DND-41 (cell line): ENCODE measurements around the gene EFR3B.

Source experiments
- ATAC-seq: fragments of 200-7000 bp; cut with Tn5 transposase; 3 replicates; pipeline ENCODE4 v1.9.1; 2021; ENCODE audit warnings: low read depth; ENCODE audit not compliant: insufficient read depth
- DNase-seq: peaks from one replicate; pipeline ENCODE4 v3.0.0-alpha.2; 2020
- H2AFZ ChIP-seq: 2 replicates; pipeline ENCODE4 v1.6.0; 2012; ENCODE audit warnings: low read depth, low read length
- H3K27ac ChIP-seq: 2 replicates; pipeline ENCODE4 v1.5.1; 2012; ENCODE audit warnings: low read length, inconsistent platforms
- H3K27me3 ChIP-seq: fragments of 200-600 bp; sonication (generic); 2 replicates; pipeline ENCODE4 v1.6.0; 2012; ENCODE audit warnings: low read length, mild to moderate bottlenecking, inconsistent platforms; ENCODE audit not compliant: insufficient read depth, poor library complexity
- H3K36me3 ChIP-seq: 2 replicates; pipeline ENCODE4 v1.5.1; 2012; ENCODE audit warnings: low read length, inconsistent platforms; ENCODE audit not compliant: insufficient read depth
- H3K4me1 ChIP-seq: 2 replicates; pipeline ENCODE4 v1.5.1; 2012; ENCODE audit warnings: mild to moderate bottlenecking, low read length; ENCODE audit not compliant: insufficient read depth
- H3K4me2 ChIP-seq: 2 replicates; pipeline ENCODE4 v1.6.0; 2012; ENCODE audit warnings: mild to moderate bottlenecking, moderate library complexity, low read length, inconsistent platforms; ENCODE audit not compliant: insufficient read depth
- H3K4me3 ChIP-seq, 2 experiments: fragments of 200-600 bp in 1 of 2; shearing (Covaris generic) in 1 of 2; 2 replicates each; pipeline ENCODE4 v1.5.1; 2012 to 2016; ENCODE audit warnings: inconsistent platforms in 2 of 2, low read length in 2 of 2, mild to moderate bottlenecking in 2 of 2, low read depth in 1 of 2, moderate library complexity in 1 of 2
- H3K79me2 ChIP-seq: 2 replicates; pipeline ENCODE4 v1.6.0; 2012; ENCODE audit warnings: low read length, inconsistent platforms; ENCODE audit not compliant: insufficient read depth
- H3K9ac ChIP-seq: 2 replicates; pipeline ENCODE4 v1.6.0; 2012; ENCODE audit warnings: low read depth, mild to moderate bottlenecking, inconsistent platforms, low read length, moderate library complexity
- H3K9me3 ChIP-seq: 2 replicates; pipeline ENCODE4 v1.5.1; 2012; ENCODE audit warnings: low read length, moderate library complexity, mild to moderate bottlenecking, inconsistent platforms; ENCODE audit not compliant: insufficient read depth, severe bottlenecking
- H4K20me1 ChIP-seq: 2 replicates; pipeline ENCODE4 v1.6.0; 2012; ENCODE audit warnings: low read length; ENCODE audit not compliant: insufficient read depth
- EZH2 ChIP-seq: IDR thresholded peaks from 3 replicates; pipeline ENCODE4 v1.6.1; 2012; ENCODE audit warnings: borderline replicate concordance, low read depth, mild to moderate bottlenecking, moderate library complexity, low read length, inconsistent platforms; ENCODE audit not compliant: severe bottlenecking
- TF ChIP-seq, protein P1 (sequence below): IDR thresholded peaks from 2 replicates; pipeline ENCODE4 v1.5.1; 2012; ENCODE audit warnings: borderline replicate concordance, low read length, moderate library complexity, mild to moderate bottlenecking; ENCODE audit not compliant: poor library complexity, severe bottlenecking; ENCODE audit errors: extremely low read depth

EFR3B gene

DNA sequence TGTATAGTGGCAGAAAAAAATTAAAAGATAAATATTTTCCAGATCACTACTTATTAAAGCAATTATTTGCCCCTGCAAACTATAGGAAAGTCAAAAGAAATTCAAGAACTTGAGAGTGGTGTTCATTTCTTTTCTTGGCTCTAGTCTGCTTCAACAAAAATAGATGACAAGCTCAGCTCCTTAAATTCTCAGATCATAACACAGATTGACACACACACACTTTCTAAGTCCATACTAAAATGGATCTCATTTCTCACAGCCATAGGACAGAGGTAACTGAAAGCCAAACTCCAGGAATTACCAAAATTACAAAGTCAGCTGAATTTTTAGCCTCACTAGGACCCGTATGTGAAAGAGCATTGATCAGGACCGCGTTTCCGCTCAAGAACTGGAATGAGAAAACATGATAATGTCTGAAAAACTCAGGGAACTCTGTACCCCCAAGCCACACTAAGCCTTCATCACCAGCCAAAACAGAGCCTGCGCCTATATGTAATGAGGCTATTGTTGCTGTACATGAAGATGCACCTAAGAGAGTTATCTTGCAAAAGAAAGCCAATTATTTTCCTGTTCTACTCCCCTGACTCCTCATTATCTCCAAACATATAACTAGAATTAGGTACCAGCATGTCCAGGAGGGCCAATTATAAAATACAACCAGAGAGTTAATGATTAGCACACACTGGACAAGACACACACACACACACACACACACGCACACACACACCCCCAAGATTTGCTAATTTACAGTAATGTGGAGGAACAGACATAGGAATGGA, 16.5 kb upstream of the EFR3B start:
- no peak for ATAC-seq
- Histone ChIP-seq H3K36me3 (no peaks in the 10 kb centered on the region), H3K4me3 (no peak overlapping the region), H3K9ac (no peak overlapping the region), H3K27me3 (peaks cover 3% of the 10 kb centered on the region), H3K9me3 (no peaks in the 10 kb centered on the region), H2AFZ (no peak overlapping the region), H3K79me2 (no peaks in the 10 kb centered on the region), H4K20me1 (no peaks in the 10 kb centered on the region), H3K27ac (no peak overlapping the region), H3K4me2 (no peak overlapping the region), H3K4me1 (no peaks in the 10 kb centered on the region)
- no peak for DNase-seq
- TF ChIP-seq, protein P1, sequence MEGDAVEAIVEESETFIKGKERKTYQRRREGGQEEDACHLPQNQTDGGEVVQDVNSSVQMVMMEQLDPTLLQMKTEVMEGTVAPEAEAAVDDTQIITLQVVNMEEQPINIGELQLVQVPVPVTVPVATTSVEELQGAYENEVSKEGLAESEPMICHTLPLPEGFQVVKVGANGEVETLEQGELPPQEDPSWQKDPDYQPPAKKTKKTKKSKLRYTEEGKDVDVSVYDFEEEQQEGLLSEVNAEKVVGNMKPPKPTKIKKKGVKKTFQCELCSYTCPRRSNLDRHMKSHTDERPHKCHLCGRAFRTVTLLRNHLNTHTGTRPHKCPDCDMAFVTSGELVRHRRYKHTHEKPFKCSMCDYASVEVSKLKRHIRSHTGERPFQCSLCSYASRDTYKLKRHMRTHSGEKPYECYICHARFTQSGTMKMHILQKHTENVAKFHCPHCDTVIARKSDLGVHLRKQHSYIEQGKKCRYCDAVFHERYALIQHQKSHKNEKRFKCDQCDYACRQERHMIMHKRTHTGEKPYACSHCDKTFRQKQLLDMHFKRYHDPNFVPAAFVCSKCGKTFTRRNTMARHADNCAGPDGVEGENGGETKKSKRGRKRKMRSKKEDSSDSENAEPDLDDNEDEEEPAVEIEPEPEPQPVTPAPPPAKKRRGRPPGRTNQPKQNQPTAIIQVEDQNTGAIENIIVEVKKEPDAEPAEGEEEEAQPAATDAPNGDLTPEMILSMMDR, result no peak
- TF ChIP-seq EZH2, result no peak

DNA sequence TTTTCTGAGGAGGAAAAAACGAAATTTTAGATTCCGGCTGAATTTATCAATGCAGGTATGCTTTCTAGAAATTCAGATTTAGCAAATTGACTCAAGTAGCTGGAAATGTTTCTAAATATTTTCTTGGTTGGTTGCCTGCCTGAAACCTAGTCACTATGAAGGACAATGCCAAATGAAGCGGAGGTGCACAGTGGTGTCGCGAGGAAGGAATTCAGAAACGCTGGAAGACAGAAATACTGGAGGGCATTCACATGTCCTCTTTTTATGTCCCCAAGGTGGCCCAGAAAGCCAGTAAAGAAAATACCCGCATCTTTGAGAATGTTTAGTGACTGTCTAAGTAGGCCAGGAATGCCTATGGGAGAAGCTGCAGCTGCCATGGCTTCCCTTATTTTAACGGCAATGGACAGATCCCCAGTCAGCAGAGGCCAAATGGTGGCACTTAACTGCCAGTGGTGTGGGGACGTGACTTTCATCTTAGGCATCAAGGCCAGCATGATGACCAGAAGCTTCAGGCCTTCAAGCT, 15.8 kb upstream of the EFR3B start:
- Histone ChIP-seq H3K4me1 (no peaks in the 10 kb centered on the region), H3K4me3 (no peak overlapping the region), H3K4me2 (no peak overlapping the region), H3K27me3 (peaks cover 3% of the 10 kb centered on the region), H4K20me1 (no peaks in the 10 kb centered on the region), H3K27ac (no peak overlapping the region), H2AFZ (no peak overlapping the region), H3K79me2 (no peaks in the 10 kb centered on the region), H3K36me3 (no peaks in the 10 kb centered on the region), H3K9me3 (no peaks in the 10 kb centered on the region), H3K9ac (no peak overlapping the region)
- DNase-seq (no peak), ATAC-seq (no peak)
- TF ChIP-seq, protein P1, result no peak
- TF ChIP-seq EZH2, result no peak

DNA sequence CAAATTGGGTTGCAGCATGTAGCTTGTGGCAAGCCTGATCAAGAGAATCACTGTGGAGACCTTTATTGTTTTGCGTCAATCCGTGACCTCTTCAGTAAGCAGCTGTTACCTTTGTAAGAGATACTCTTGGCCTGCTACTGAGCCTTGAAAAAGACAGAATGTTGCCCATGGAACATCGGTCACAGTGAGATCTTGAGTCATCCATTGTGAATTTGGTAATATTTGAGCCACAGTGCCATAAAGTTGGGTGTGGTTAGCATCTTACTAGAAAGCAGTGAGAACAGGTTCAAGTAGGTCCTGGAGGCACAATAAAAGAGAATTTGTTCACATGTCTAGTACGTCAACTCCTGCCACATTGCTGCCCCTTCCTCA, 12.7 kb upstream of the EFR3B start:
- Histone ChIP-seq H3K36me3 (no peaks in the 10 kb centered on the region), H3K27me3 (no peaks in the 10 kb centered on the region), H3K27ac (no peak overlapping the region), H3K9me3 (no peaks in the 10 kb centered on the region), H3K4me3 (no peak overlapping the region), H2AFZ (no peak overlapping the region), H3K4me2 (no peak overlapping the region), H3K9ac (no peak overlapping the region), H3K4me1 (no peaks in the 10 kb centered on the region), H4K20me1 (no peaks in the 10 kb centered on the region), H3K79me2 (no peaks in the 10 kb centered on the region)
- DNase-seq (no peak), ATAC-seq (no peak)
- no peak for TF ChIP-seq EZH2
- TF ChIP-seq, protein P1, result no peak
